DOHH2 (cell line): ENCODE measurements around the gene CYP2W1.

ENCODE experiments used
- H3F3A ChIP-seq: fragments of 200-600 bp; sonication (generic), shearing (Covaris generic); 2 replicates; pipeline ENCODE4 v1.6.0; 2016; ENCODE audit warnings: antibody characterized with exemption, mild to moderate bottlenecking; ENCODE audit not compliant: control insufficient read depth, insufficient read depth
- H3K27ac ChIP-seq: fragments of 200-600 bp; sonication (generic); 2 replicates; pipeline ENCODE4 v1.5.1; 2014; ENCODE audit warnings: low read depth, mild to moderate bottlenecking, low read length, moderate library complexity
- H3K27me3 ChIP-seq: fragments of 200-600 bp; sonication (generic); 2 replicates; pipeline ENCODE4 v1.6.1; 2014; ENCODE audit warnings: mild to moderate bottlenecking, low read length, mixed read lengths; ENCODE audit not compliant: control insufficient read depth
- H3K36me3 ChIP-seq: fragments of 200-600 bp; sonication (generic); 2 replicates; pipeline ENCODE4 v1.6.1; 2014; ENCODE audit warnings: mild to moderate bottlenecking, low read length, moderate library complexity, mixed read lengths; ENCODE audit not compliant: control insufficient read depth
- H3K4me1 ChIP-seq: fragments of 200-600 bp; sonication (generic); 2 replicates; pipeline ENCODE4 v1.6.1; 2014; ENCODE audit warnings: mild to moderate bottlenecking, low read length, mixed read lengths; ENCODE audit not compliant: control insufficient read depth
- H3K4me2 ChIP-seq: fragments of 200-600 bp; sonication (generic); 2 replicates; pipeline ENCODE4 v1.6.0; 2014; ENCODE audit warnings: mild to moderate bottlenecking, low read length, moderate library complexity
- H3K4me3 ChIP-seq: fragments of 200-600 bp; sonication (generic); 2 replicates; pipeline ENCODE4 v1.5.1; 2014; ENCODE audit warnings: mild to moderate bottlenecking, low read length, mixed read lengths
- H3K79me2 ChIP-seq: fragments of 200-600 bp; sonication (generic); 2 replicates; pipeline ENCODE4 v1.6.1; 2014; ENCODE audit warnings: mild to moderate bottlenecking, low read length, mixed read lengths; ENCODE audit not compliant: control insufficient read depth
- H3K9me2 ChIP-seq: fragments of 200-600 bp; sonication (generic); replicated peaks from 2 replicates; pipeline ENCODE4 v1.6.1; 2014; ENCODE audit warnings: mild to moderate bottlenecking, low read length, mixed read lengths; ENCODE audit not compliant: control insufficient read depth
- H3K9me3 ChIP-seq: fragments of 200-600 bp; sonication (generic); 2 replicates; pipeline ENCODE4 v1.6.1; 2014; ENCODE audit warnings: antibody characterized with exemption, low read length, mixed read lengths; ENCODE audit not compliant: control insufficient read depth, insufficient read depth
- H4K20me1 ChIP-seq: fragments of 200-600 bp; sonication (generic); 2 replicates; pipeline ENCODE4 v1.6.0; 2014; ENCODE audit warnings: low read depth, mild to moderate bottlenecking, antibody characterized with exemption, low read length, moderate library complexity; ENCODE audit not compliant: control insufficient read depth, insufficient read depth
- EZH2phosphoT487 ChIP-seq: fragments of 200-600 bp; sonication (generic); IDR thresholded peaks from 2 replicates; pipeline ENCODE4 v1.6.1; 2017; ENCODE audit warnings: borderline replicate concordance, mild to moderate bottlenecking, antibody characterized with exemption, low read length, moderate library complexity, mixed read lengths
- TF ChIP-seq, protein P1 (sequence below): fragments of 200-600 bp; sonication (generic); IDR thresholded peaks from one replicate; pipeline ENCODE4 v1.5.1; 2014; ENCODE audit warnings: antibody characterized with exemption, mild to moderate bottlenecking, low read depth, low read length; ENCODE audit not compliant: poor library complexity, severe bottlenecking

The CYP2W1 gene

DNA sequence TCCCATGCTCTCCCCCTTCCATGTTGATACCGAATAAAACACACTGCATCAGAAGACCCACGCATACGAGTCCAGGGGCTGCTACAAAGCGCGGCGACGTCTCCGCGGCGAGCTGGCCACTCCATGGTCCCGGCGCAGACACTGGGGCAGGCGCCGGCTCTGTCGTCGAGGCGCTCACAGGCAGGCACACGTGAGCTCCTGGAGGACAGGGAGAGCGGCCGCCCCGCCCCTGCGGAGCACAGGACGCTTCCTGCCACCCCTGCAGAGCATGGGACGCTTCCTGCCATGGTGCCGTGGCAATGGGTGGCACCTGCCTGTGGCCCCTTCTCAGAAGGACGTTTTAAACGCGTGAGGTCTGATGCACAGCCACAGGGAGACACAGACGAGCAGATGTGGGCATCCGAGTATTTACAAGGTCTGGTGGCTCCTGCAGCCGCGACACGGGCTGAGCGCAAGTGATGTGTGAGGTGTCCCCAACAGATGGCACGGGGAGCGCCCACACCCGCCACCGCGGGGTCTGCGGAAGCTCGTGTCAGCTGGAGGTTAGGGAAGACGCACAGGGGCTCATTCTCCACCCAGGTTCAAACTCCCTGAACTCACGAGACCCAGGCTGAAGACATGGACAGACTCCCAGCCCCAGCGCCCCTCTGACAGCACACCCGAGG is 40.0 kb downstream of the CYP2W1 start:
- no peak for TF ChIP-seq EZH2phosphoT487
- TF ChIP-seq, protein P1, sequence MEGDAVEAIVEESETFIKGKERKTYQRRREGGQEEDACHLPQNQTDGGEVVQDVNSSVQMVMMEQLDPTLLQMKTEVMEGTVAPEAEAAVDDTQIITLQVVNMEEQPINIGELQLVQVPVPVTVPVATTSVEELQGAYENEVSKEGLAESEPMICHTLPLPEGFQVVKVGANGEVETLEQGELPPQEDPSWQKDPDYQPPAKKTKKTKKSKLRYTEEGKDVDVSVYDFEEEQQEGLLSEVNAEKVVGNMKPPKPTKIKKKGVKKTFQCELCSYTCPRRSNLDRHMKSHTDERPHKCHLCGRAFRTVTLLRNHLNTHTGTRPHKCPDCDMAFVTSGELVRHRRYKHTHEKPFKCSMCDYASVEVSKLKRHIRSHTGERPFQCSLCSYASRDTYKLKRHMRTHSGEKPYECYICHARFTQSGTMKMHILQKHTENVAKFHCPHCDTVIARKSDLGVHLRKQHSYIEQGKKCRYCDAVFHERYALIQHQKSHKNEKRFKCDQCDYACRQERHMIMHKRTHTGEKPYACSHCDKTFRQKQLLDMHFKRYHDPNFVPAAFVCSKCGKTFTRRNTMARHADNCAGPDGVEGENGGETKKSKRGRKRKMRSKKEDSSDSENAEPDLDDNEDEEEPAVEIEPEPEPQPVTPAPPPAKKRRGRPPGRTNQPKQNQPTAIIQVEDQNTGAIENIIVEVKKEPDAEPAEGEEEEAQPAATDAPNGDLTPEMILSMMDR = no peak
- Histone ChIP-seq H3F3A (peaks cover 53% of the 10 kb centered on the region), H3K9me3 (no peaks in the 10 kb centered on the region; the same call in 1 of the 2 replicates), H3K27me3 (no peaks in the 10 kb centered on the region), H3K27ac (peak overlapping the region; percentile 98), H3K4me2 (peak overlapping the region; percentile 89), H3K9me2 (no peaks in the 10 kb centered on the region), H3K4me3 (peak overlapping the region; percentile 91), H3K4me1 (peaks cover 90% of the 10 kb centered on the region), H3K36me3 (peaks cover 90% of the 10 kb centered on the region), H4K20me1 (peaks cover 34% of the 10 kb centered on the region), H3K79me2 (peaks cover 93% of the 10 kb centered on the region)

DNA sequence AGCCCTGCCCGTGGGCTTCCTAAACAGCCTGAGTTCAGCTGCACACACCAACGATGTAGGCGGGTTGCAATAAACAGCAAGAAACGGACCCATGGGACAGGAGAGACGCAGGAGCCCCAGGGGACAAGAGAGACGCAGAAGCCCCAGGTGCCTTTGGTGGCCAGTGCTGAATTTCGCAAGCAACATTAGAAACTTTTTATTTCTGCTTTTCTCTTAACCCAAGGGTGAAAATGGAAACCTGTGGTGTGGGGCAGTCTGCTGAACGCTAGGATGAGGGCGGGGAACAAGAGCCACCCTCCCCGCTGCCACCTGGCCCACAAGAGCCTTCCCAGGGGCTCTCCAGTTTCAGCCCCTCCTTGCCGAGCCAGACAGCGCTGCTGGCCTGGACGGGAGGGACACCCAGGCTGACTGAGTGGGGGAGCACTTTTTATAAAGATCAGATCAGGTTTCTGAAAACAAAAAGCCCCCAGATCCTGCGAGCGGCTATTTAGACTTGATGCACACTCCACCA is 41.4 kb downstream of the CYP2W1 start:
- TF ChIP-seq, protein P1 = no peak
- TF ChIP-seq EZH2phosphoT487 = no peak
- Histone ChIP-seq H3K36me3 (peaks cover 77% of the 10 kb centered on the region), H3F3A (peaks cover 51% of the 10 kb centered on the region), H4K20me1 (peaks cover 27% of the 10 kb centered on the region), H3K4me2 (peak overlapping the region; percentile 89), H3K79me2 (peaks cover 93% of the 10 kb centered on the region), H3K4me1 (peaks cover 90% of the 10 kb centered on the region), H3K9me3 (no peaks in the 10 kb centered on the region; the same call in 1 of the 2 replicates), H3K4me3 (peak overlapping the region; percentile 91), H3K27ac (peak overlapping the region; percentile 98), H3K9me2 (no peaks in the 10 kb centered on the region), H3K27me3 (no peaks in the 10 kb centered on the region)

DNA sequence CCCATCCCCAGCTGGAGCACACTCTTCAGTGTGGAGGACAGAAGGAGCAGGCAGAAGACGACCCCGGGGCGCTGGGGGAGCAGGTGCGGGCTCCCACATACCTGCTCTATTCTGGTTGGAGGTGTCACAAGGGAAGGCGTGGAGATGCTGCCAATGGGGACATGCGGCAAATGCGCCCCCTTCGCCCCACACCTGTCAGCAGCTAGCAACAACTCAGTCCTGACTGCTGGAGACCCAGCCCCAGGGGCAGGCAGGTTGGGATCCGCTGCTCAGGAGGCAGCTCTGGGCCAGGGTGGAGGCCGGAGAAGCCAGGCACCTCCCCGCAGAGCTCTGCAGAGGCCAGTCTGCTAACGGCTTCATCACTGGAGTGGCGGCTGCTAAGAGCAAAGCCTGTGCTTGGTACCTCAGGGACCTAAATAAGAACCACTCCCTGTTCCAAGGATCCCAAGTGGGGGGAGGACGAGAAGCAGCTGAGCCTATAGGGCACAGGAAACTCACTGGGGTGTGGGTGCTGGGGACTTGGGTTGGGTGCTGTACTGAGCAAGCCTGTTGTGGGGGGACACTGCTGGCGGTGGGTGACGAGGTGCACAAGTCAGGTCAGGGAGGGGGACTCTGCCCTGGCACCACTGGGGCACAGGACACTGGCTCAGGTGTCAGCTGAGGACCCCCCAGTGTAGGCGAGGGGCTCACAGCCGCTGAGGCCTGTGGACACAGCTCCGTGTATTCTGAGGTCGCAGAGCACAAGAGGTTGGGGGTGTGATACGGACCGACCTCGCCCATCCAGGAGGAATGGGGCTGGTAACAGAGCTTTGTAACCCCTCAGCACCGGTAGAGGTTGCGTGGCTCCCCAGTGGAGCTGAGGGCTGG is 42.1 kb downstream of the CYP2W1 start:
- peak overlapping the region; percentile 98 for H3K27ac ChIP-seq
- no peaks in the 10 kb centered on the region for H3K27me3 ChIP-seq
- H3K4me2 ChIP-seq = peak overlapping the region; percentile 89
- H3K36me3 ChIP-seq = peaks cover 70% of the 10 kb centered on the region
- H4K20me1 ChIP-seq = peaks cover 19% of the 10 kb centered on the region
- H3K9me3 ChIP-seq = no peaks in the 10 kb centered on the region; the same call in 1 of the 2 replicates
- H3F3A ChIP-seq = peaks cover 51% of the 10 kb centered on the region
- H3K9me2 ChIP-seq = no peaks in the 10 kb centered on the region
- peaks cover 91% of the 10 kb centered on the region for H3K4me1 ChIP-seq
- peaks cover 92% of the 10 kb centered on the region for H3K79me2 ChIP-seq
- peak overlapping the region; percentile 91 for H3K4me3 ChIP-seq
- TF ChIP-seq, protein P1 = peak; percentile 45
- TF ChIP-seq EZH2phosphoT487 = no peak
